NCI-H2107 (cell line): ENCODE data around the gene ST6GALNAC1.
A peak's percentile ranks its signal among the peaks of the same experiment; 100 is the strongest.
"Not testable (repeated sequence)": the region's sequence is repeated elsewhere in the genome, so short reads cannot be mapped to it uniquely, and the experiment has no call there.

Source experiments
- DNase-seq: peaks from one replicate; lab custom pipeline; 2025; lab: John Stamatoyannopoulos, UW

The ST6GALNAC1 gene

DNA sequence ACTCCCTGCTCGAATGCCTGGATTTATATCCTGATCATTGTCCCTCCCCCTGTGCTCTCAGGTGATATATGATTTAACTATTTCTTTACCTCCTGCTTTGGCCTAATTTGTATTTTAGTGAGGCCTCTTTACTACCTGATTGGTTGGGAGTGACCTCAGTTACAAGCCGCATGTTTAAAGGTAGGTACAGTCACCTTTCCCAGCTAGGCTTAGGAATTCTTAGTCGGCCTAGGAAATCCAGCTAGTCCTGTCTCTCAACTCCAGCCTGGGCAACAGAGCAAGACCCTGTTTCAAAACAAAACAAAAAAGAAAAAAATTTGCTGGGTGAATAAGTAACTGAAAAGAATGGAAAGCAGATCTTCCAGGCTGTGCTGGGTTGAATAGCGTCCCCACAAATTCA lies 31.1 kb downstream of the ST6GALNAC1 start:
- DNase-seq: no peak

DNA sequence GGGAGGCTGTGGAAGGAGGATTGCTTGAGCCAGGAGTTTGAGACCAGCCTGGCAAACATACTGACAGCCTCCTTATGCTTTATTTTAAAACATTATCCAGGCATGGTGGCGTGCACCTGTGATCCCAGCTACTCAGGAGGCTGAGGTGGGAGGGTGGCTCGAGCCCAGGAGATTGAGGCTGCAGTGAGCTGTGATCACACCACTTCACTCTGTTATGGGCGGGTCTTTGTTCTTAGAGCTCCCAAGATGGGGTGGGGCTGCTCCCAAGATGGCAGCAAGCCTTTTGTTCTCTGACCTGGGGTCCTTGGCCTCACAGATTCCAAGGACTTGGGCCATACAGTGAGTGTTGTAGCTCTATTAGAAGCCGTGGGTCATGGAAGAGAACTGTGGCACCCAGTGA lies 31.8 kb downstream of the ST6GALNAC1 start:
- no peak for DNase-seq

DNA sequence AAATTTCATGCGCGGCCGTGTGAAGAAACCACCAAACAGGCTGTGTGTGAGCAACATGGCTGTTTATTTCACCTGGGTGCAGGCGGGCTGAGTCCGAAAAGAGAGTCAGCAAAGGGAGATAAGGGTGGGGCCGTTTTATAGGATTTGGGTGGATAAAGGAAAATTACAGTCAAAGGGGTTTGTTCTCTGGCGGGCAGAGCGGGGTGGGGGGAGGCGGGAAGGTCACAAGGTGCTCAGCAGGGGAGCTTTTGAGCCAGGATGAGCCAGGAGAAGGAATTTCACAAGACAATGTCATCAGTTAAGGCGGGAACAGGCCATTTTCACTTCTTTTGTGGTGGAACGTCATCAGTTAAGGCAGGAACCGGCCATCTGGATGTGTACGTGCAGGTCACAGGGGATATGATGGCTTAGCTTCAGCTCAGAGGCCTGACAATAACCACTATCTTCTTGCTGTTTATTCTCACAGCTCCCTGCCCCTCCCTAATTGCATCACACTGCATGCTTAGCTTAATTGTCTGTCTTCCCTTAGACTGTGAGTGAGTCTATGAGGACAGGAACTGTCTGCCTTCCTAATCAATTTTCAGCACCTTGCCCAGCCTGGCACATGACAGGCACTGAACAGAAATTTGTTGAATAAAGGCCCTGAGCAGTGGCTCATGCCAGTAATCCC lies 32.3 kb downstream of the ST6GALNAC1 start:
- DNase-seq: not testable (repeated sequence)

DNA sequence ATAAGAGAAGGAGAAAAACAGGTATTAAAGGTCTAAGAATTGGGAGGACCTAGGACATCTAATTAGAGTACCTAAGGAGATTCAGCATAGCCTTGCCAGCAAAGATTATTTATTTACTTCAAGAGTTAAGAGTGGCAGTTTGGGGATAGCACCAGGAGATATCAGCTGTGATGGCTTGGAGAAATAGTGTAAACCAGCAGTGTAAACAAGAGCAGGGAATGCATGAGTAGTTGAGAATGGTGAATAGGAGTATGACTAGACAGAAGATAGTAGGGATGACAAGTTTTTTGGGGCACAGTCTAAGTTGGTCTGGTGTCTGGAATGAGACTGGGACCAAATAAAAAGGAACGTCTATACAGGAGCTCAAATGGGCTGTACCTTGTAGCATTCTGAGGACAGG lies 36.9 kb downstream of the ST6GALNAC1 start:
- DNase-seq: not testable (repeated sequence)

DNA sequence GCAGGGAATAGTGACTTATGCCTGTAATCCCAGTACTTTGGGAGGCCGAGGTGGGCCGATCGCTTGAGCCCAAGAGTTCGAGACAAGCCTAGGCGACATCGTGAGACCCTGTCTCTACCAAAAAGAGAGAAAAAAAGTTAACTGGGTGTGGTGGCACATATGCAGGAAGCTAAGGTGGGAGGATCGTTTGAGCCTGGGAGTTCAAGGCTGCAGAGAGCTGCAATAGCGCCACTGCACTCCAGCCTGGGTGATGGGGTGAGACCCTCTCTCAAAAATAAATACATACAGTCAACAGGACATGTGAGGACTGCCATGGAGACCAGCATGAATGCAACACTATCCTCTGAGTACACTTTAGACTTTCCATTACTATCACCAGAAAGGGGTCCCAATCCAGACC lies 42.5 kb downstream of the ST6GALNAC1 start:
- DNase-seq: no peak

DNA sequence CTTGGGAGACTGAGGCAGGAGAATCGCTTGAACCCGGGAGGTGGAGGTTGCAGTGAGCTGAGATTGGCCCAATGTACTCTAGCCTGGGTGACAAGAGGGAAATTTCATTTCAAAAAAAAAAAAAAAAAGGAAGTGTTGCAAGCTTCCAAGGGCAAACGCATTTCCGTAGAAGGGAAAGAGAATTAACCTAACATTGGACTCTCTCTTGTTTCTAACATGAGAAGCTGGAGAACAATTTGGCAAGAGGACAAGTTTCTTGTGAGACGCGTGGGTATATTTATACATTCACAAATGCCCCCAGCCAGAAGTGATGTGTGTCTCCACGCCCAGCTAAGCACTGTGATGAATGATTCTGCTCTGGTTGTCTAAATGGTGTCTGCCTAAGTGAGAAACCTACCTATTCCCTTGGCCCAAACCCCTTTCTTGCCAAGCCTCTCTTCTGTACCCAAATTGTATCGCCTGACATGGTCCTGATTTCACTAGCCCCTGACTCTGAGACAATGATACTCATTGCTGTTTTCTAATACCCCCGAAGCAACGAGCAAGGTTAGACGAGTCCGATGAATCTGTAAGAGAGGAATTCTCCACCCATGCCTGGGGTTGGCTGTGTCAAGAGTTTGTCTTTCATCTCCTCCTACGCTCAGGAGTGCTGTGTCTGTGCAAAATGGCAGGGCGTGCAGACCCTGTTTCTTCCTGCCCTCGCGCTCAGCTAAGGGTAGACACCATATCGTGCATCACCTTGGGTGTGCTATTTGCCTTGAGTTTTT lies 43.7 kb downstream of the ST6GALNAC1 start:
- DNase-seq: no peak

DNA sequence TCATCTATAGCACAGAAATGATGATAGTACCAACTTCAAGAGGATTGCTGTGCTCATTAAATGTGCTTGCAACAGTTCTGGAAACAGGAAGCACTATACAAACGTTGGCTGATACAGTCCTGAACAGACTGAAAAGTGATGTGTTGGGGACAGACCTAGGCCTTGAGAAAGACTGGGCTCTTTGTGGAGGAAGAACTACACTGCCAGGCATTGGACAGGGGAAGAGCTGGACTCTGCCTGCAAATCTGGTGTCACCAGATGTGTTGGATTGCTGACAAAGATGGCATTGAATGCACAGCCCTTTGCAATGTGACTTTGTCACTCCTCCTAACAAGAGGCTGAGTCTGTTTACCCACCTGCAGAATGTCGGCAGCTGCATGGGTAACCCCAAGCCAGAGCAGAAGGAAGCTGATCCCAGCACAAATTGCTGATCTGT lies 45.5 kb downstream of the ST6GALNAC1 start:
- no peak for DNase-seq

DNA sequence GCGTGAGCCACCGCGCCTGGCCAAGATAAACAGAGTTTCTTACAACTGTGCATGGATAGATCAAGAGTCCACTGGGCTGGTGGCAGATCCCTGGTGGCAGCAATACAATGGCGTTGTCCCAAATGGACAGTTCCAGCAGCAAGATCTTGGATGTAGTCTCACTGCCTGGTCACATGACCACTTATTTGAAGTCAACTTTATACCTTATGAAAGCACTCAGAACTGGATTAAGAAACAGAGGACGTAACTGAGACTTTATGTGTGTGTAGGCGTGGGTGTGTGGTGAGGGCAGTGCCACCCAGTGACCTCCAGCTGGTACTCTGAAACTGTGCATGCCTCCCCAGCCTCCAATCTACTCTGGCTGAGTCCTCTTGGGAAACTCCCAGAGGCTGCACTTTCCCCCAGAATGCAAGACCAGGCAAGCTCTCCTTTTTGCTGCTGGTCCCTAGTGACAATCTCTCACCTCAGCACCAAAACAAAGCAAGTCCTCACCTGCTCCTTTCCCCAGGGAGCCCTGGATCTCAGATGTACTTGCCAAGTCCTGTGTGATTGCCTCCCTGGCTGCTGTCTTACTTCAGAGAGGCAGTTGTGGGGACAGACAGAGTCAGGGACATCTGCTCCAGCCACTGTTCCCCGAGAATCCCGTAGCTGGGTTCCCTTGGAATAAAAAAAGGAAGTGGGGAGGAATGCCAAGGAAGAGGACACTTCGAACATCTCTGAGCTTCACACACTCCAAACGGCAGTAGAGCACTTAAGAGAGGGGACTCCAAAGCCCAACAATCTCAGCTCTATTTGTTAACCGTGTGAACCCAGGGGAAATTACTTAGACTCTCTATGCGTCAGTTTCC lies 46.2 kb downstream of the ST6GALNAC1 start:
- DNase-seq: peak; percentile 72

DNA sequence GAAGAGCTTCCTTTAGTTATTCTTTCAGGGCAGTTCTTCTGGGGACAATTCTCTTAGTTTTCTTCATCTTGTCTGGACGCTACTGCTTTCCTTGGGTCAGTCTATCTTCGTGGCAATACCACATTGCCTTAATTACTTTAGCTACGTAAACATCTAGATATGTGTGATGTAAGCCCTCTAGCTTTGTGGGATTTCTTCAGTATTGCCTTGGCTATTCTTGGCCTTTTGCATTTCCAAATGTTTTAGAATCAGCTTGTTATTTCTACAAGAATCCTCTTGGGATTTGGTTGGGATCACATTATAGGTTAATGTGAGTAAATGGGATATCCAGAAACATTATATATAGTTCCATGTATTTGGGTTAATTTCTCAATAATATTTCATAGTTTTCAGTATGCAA lies 48.9 kb downstream of the ST6GALNAC1 start:
- DNase-seq: no peak

DNA sequence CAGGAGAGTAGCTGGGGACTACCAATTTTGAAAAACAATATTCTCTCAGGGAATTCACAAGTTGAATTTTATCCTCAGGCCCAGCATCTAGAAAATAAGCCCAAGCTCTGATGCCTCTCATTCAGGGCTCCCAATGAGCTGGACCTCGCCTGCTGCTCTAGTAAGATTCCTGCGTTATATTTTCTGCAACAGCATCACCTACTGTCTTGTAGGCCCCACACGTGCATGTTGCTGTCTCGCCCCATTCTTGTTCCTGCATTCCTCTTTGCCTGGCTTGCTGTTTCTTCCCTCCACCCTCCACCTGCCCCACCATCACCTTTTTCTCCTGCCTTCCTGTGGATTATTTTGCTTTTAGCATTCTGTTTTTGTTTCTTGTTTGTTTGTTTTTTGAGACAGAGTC lies 49.6 kb downstream of the ST6GALNAC1 start:
- DNase-seq: no peak

DNA sequence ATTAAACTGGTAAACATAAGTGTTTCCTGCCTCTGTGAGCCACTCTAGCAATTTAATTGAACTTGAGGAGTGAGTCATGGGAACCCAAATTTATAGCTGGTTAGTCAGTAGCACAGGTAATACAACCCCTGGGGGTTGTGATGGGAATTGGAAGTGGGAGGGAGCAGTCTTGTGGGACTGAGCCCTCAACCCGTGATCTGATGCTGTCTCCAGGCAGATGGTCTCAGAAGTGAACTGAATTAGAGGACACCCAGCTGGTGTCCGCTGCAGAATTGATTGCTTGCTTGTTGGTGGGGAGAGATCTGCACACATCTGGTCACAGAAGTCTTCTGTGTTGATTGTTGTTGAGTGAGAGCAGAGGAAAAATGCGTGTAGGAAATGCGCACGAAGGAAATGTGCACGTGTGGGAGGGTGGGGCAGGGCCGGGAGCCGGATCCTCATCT lies 50.2 kb downstream of the ST6GALNAC1 start:
- DNase-seq: peak; percentile 83

DNA sequence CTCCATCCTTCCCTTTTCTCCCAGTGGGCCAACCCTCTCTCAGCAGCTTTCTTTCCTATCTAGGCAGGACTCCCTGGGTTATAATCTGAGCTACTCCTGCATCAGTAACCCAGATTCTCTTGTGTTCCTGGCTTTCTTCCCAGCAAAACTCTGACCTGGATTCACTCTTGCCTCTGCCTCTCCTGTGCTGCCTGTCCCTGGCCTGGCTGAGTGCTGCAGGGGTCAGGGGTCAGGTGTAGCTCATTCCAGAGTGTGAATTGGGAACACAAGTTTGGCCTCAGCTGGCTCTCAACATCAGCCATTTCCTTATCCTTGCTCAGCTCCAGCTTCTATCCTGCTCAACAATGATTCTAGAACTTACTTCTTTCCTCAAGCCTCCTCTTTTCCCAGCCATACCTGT lies 55.4 kb downstream of the ST6GALNAC1 start:
- DNase-seq: no peak

DNA sequence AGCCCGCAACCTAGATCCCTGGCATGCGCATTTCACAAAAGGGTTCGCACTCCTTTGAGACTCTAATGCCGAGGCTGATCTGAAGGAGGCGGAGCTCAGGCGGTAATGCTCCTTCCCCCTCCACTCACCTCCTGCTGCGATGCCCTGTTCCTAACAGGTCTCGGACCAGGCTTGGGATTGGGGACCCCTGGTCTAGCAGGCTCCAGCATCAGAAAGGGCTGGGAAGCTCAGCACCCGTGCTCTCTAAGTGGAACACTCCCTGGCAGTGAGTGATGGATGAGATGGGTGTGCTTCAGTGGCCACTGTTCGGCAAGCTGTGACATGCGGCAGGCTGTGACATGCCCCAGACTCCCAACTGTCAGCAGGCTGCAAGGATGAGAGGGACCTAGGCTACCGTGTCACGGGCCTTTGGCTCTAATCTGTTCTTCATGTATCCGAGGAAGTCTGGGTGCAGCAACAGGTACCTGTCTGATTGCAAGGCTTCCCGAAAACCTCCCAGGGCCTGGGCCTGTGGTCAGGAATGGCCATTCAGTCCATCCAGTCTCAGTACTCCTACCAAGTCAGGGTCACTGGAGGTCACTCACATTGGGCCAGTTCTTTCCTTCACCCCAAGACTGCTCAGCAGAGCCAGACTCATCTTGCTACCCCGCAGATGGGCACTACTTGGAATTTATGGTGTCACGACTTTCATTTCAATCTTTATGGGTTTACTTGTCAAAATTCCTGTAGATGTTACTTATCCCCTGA lies 56.6 kb downstream of the ST6GALNAC1 start:
- DNase-seq: peak; percentile 26

DNA sequence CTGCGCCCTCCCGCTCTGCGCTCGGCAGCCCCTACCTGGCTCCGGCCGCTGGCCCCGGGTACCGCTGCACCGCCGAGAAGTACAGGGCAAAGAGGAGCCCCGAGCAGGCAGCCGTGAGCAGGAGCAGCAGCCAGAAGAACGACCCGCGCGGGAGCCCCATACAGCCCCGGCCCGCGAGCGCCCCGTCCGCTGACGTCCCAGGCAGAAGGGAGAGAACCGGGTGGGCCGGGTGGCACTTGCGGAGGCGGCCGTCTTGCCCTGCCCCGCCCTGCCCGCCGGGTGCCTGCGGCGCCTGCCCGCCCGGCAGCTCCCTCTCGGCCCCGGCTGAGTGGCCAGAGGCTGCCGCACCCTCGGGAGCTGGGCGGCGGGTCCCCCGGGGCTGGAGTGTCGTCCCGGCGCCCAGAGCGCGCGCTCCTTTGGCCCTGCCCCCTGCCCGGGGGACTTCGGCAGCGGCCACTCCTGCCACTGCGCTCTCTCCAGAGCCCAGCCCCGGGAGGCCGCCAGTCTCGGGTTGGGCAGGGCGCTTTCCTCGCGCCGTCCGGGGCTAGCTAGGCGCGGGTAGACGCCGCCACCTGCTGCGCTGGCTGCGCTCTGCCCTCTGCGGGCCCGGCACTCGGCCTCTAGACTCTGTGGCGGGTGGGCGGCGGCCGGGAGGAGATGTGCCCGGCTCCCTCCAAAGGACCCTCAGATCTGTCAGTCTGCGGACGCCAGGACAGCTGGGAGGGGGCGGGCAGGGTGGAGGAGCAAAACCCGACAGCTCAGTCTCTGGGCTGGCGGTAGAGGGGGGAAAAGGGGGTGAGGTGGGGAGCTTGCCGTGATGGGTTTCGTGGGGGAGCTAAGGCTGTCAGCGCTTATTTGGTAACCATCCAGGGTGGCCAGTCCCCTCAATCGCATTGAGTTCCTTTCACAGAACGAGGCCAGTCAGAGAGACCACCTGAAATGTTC lies 57.6 kb downstream of the ST6GALNAC1 start, which contains the start of gene ST6GALNAC2:
ST6GALNAC2 (minus strand) TSS at position 212 of the 945 bp plus-strand sequence; CDS start at position 160, 52 bp downstream.
- no peak for DNase-seq

DNA sequence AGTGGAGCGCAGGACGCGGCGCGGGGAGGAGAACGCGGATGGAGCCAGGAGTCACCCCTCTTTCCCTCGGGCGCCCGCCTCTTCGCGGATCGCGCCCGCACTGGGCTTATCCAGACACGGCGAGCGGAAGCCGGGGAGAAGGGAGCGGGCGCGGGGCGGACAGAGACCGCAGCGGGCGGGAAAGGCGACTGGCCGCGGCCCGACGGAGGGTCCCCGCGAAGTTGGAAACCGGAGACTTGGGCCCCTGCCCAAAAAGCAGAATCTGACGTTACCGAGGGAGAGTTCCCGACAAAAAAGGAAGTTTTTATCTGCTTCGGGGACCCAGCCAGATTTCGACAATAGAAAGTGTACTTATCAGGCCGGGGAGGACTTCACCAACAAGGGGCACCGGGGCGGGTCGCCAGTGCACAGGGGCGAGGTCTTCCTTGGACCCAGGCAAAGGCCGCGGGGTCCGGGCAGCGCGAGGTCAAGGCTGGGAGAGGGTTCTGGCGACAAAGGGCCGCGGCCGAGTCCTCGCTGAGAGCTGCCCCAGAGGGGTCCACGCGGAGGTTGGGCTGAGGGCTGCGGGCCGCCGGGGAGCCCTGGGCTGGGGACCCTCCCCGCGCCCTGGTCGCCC lies 58.4 kb downstream of the ST6GALNAC1 start:
- DNase-seq: no peak

DNA sequence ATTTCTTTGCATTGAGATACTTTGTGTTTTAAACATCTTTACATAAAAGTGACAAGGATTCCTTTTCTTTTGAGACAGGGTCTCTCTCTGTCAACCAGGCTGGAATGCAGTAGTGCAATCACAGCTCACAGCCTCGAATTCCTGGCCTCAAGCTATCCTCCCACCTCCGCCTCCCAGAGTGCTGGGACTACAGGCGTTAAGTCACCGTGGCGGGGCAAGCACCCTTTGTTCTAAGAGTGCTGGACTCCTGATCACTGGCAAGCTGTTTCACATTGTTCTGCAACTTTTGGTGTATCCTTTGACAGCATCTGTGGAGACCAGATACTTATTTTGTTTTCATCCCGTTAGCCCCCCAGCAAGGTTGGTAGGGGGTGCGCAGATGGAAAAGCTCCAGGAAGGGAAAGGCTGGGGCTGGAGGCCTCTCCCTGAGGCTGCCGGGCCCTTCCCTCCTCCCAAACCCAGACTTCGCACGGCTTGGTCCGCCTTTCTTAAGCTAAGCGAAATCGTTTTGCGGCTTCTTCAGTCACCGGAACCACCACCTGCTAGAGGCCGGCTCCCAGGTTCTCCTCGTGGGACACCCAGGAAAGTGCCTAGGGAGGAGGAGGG lies 59.0 kb downstream of the ST6GALNAC1 start:
- no peak for DNase-seq

DNA sequence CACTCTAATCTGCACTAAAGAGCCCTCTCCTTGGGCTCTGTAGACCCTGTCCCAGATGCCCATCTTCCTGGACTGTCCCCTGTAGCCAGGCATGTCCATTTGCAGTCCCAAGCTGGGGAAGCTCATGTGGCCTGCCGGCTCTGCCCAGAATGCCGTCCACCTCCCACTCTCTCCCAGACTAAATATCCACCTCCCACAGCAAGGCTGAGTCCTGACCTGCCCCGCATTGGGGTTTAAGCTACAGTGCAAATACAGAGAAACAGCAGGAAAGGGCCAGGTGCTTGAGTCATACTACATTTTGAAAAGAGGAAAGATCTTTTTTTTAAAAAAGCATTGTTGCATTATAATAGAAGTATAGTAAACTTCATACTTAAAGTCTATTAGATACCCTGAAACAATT lies 60.9 kb downstream of the ST6GALNAC1 start:
- DNase-seq: no peak

DNA sequence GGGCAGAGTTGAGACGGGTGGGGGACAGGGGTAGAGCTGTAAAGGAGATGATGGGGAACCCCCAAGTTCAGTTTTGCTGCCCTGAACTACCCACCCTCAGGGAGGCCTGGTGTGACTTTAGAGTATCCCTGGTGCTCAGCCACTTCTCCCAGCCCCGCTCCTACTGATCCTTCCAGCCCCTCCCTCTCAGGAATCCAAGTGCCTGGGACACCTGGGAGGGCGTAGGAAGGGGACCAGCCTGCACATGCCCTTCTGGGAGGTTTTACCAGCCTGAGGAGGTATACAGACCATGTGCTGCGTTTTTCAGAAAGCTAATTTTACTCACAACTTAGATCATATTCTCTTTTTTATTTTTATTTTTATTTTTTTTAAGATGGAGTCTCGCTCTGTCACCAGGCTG lies 62.0 kb downstream of the ST6GALNAC1 start:
- no peak for DNase-seq

DNA sequence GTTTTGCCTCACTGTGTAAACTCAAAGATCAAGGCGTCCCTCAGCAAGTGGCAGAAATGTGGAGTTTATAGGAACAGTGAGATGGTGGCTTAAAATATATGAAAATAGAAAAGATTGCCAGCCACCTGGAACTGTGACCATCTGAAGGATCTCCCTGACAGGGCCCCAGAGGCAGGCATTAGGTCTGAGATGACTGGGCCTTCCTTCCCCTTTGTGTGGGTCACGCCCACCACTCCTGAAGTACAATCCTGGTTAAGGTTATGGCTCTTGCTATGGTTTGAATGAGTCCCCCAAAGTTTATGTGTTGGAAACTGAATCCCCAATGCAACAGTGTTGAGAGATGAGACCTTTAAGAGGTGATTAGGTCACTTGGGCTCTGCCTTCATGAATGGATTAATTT lies 64.3 kb downstream of the ST6GALNAC1 start:
- DNase-seq: no peak

DNA sequence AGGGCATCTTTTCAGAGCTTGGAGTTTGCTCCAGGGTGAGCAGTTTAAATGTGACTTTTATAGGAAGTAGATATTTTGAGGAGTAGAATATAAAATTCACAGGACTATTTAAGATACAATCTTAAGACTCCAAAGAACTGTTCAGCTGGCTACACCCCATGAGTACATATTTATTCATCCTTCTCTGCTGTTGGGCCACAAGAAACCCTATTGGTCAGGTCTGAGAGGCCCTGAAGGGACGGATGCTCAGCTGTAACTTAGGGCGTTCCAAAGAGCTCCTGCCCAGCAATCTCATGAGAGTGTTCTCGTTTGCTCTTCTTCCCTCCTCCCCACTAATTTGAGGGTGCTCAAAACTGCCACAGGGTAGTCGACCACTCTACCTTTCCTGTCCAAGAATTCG lies 65.2 kb downstream of the ST6GALNAC1 start:
- DNase-seq: no peak
